ENCODE results near the gene GON7. TPM values are rescaled to one million over a fixed set of nuclear protein-coding genes. Genes with fewer than 3 reads are reported as not detected.

GON7 gene
- total RNA-seq, 1 donor: 11.6 TPM

- H2AFZ ChIP-seq (ENCODE audit: low read length): no peak overlapping the region
- DNase-seq (ENCODE audit: insufficient read length, low spot score, missing footprints): no peak
- peaks cover 39% of the 10 kb centered on the region for H3K36me3 ChIP-seq (ENCODE audit: insufficient read depth, low read length)
- H3K4me3 ChIP-seq (ENCODE audit: insufficient read depth, low read length): no peak overlapping the region
- H3K9me3 ChIP-seq (ENCODE audit: low read depth, low read length): no peaks in the 10 kb centered on the region
- H3K4me1 ChIP-seq (ENCODE audit: insufficient read depth, low read length): no peaks in the 10 kb centered on the region
- TF ChIP-seq, protein P1, sequence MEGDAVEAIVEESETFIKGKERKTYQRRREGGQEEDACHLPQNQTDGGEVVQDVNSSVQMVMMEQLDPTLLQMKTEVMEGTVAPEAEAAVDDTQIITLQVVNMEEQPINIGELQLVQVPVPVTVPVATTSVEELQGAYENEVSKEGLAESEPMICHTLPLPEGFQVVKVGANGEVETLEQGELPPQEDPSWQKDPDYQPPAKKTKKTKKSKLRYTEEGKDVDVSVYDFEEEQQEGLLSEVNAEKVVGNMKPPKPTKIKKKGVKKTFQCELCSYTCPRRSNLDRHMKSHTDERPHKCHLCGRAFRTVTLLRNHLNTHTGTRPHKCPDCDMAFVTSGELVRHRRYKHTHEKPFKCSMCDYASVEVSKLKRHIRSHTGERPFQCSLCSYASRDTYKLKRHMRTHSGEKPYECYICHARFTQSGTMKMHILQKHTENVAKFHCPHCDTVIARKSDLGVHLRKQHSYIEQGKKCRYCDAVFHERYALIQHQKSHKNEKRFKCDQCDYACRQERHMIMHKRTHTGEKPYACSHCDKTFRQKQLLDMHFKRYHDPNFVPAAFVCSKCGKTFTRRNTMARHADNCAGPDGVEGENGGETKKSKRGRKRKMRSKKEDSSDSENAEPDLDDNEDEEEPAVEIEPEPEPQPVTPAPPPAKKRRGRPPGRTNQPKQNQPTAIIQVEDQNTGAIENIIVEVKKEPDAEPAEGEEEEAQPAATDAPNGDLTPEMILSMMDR (IDR thresholded peaks at IDR 0.05; ENCODE audit: extremely low read depth, low read depth, low read length): no peak
- H3K27ac ChIP-seq (ENCODE audit: low read depth, low read length): no peak overlapping the region
- H4K20me1 ChIP-seq (ENCODE audit: insufficient read depth, low read length): no peaks in the 10 kb centered on the region
- peaks cover 5% of the 10 kb centered on the region for H3K79me2 ChIP-seq (ENCODE audit: insufficient read depth, low read length)
- no peak overlapping the region for H3K4me2 ChIP-seq (ENCODE audit: insufficient read depth, low read length)
- H3K27me3 ChIP-seq (ENCODE audit: insufficient read depth, low read length): no peaks in the 10 kb centered on the region
Measured at GRCh38 chr14:93214598-93214997, 7.7 kb upstream of the GON7 start.

DNA sequence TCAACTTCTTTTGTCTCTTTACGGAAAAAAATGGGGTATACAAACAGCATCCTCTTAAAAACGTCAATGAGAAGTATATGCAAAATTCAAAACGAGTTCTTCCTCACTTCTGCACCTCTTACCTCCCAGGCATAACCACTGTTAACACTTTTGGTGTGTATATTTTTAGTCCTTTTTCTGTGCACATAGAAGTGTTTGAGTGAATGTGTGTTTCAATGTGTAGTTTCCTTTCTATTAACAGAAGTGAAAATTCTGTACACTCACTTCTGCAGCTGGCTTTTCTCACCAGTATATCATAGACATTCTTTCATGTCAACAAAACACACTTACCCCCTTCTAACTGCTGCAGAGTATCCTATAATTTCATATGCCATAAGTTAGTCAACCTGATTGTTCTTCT, 5.6 kb upstream of the GON7 start:
- Histone ChIP-seq H4K20me1 (ENCODE audit: insufficient read depth, low read length) (no peaks in the 10 kb centered on the region), H3K4me3 (ENCODE audit: insufficient read depth, low read length) (no peak overlapping the region), H2AFZ (ENCODE audit: low read length) (no peak overlapping the region), H3K27ac (ENCODE audit: low read depth, low read length) (no peak overlapping the region), H3K36me3 (ENCODE audit: insufficient read depth, low read length) (peaks cover 35% of the 10 kb centered on the region), H3K79me2 (ENCODE audit: insufficient read depth, low read length) (peaks cover 18% of the 10 kb centered on the region), H3K9me3 (ENCODE audit: low read depth, low read length) (no peaks in the 10 kb centered on the region), H3K27me3 (ENCODE audit: insufficient read depth, low read length) (no peaks in the 10 kb centered on the region), H3K4me2 (ENCODE audit: insufficient read depth, low read length) (no peak overlapping the region), H3K4me1 (ENCODE audit: insufficient read depth, low read length) (peaks cover 13% of the 10 kb centered on the region)
- DNase-seq (ENCODE audit: insufficient read length, low spot score, missing footprints): no peak
- TF ChIP-seq, protein P1 (IDR thresholded peaks at IDR 0.05; ENCODE audit: extremely low read depth, low read depth, low read length): no peak

DNA sequence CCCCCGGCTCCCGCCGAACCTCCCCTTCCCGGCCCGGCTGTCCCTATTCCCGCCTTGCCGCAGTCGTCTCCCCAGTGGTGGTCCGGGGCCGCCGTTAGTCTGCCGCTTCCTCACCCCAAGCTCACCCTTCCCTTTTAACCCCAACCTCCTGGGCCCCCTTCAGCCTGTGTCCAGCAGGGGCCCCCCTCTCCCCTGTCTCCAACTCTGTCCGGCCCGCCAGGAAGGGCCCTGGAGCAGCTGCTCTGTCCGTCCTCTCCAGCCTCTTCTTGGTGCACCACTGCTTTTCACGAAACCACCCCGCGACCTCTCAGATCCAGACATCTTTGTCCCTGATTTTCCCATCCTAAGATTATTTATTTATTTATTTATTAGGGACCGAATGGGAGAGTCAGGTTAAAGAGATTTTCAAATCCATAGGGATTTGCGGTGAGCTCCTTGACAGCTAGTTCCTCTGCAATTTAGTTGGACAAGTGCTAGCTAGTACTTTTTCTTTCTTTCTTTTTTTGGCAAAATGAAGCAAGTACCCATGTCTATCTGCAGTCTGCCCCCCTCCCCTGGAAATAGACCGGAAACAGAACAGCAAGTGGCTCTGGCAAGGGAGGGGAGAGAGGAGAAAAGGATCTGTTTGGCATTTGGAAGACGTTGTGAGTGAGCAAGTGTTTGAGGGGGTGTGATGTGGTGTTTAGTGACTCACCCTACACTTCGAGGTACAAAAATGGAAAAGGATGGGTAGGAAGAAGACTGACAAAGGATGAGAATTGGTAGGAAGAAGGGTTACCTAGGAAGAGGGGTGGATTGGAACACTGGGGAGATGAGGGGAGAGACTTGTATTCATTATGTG, 823 bp upstream of the GON7 start:
- Histone ChIP-seq H3K4me3 (ENCODE audit: insufficient read depth, low read length) (peak overlapping the region; percentile 99), H3K36me3 (ENCODE audit: insufficient read depth, low read length) (peaks cover 7% of the 10 kb centered on the region), H2AFZ (ENCODE audit: low read length) (peak overlapping the region; percentile 93), H4K20me1 (ENCODE audit: insufficient read depth, low read length) (no peaks in the 10 kb centered on the region), H3K79me2 (ENCODE audit: insufficient read depth, low read length) (peaks cover 50% of the 10 kb centered on the region), H3K9me3 (ENCODE audit: low read depth, low read length) (no peaks in the 10 kb centered on the region), H3K4me2 (ENCODE audit: insufficient read depth, low read length) (peak overlapping the region; percentile 79), H3K27me3 (ENCODE audit: insufficient read depth, low read length) (no peaks in the 10 kb centered on the region), H3K4me1 (ENCODE audit: insufficient read depth, low read length) (peaks cover 20% of the 10 kb centered on the region), H3K27ac (ENCODE audit: low read depth, low read length) (peak overlapping the region; percentile 80)
- DNase-seq (ENCODE audit: insufficient read length, low spot score, missing footprints): peak; percentile 86
- TF ChIP-seq, protein P1 (IDR thresholded peaks at IDR 0.05; ENCODE audit: extremely low read depth, low read depth, low read length): peak; percentile 39

DNA sequence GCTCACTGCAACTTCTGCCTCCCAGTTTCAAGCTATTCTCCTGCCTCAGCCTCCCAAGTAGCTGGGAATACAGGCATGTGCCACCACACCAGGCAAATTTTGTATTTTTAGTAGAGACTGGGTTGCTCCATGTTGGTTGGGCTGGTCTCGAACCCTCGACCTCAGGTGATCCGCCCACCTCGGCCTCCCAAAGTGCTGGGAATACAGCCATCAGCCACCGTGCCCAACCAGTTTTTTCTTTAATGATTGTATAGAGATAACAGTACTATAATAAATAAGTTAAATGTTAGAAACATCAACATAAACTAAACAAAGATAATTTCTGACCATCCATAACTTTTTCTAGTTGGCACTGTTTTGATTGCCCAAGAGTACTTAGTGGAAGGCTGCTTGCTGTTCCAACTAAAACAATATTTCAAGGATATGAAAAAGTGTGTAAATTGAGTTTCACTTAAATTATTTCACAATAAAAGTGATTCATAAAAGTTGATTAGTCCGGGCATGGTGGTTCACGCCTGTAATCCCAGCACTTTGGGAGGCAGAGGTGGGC, 5.6 kb downstream of the GON7 start:
- DNase-seq (ENCODE audit: insufficient read length, low spot score, missing footprints): no peak

More for the DNA sequence above, 5.6 kb downstream of the GON7 start:
- TF ChIP-seq, protein P1 (IDR thresholded peaks at IDR 0.05; ENCODE audit: extremely low read depth, low read depth, low read length): no peak
- H3K4me3 ChIP-seq (ENCODE audit: insufficient read depth, low read length): no peak overlapping the region
- H3K27me3 ChIP-seq (ENCODE audit: insufficient read depth, low read length): no peaks in the 10 kb centered on the region
- no peaks in the 10 kb centered on the region for H3K9me3 ChIP-seq (ENCODE audit: low read depth, low read length)
- no peaks in the 10 kb centered on the region for H3K36me3 ChIP-seq (ENCODE audit: insufficient read depth, low read length)
- no peak overlapping the region for H3K27ac ChIP-seq (ENCODE audit: low read depth, low read length)
- no peak overlapping the region for H2AFZ ChIP-seq (ENCODE audit: low read length)
- H3K79me2 ChIP-seq (ENCODE audit: insufficient read depth, low read length): peaks cover 27% of the 10 kb centered on the region
- H3K4me2 ChIP-seq (ENCODE audit: insufficient read depth, low read length): no peak overlapping the region
- H3K4me1 ChIP-seq (ENCODE audit: insufficient read depth, low read length): peaks cover 8% of the 10 kb centered on the region
- H4K20me1 ChIP-seq (ENCODE audit: insufficient read depth, low read length): no peaks in the 10 kb centered on the region

Data from osteoblast (primary cell).